SU-DHL-6 (cell line): ENCODE measurements around the gene TWNK.

Experiments
- H2AFZ ChIP-seq: fragments of 200-600 bp; sonication (generic); 2 replicates; pipeline ENCODE4 v1.6.1; 2014; ENCODE audit warnings: low read depth, mild to moderate bottlenecking, moderate library complexity, mixed read lengths, antibody characterized with exemption, low read length; ENCODE audit not compliant: severe bottlenecking
- H3F3A ChIP-seq: fragments of 200-600 bp; shearing (Covaris generic); 2 replicates; pipeline ENCODE4 v1.6.0; 2016; ENCODE audit warnings: antibody characterized with exemption, mild to moderate bottlenecking; ENCODE audit not compliant: insufficient read depth
- H3K27ac ChIP-seq: fragments of 200-600 bp; sonication (generic); 2 replicates; pipeline ENCODE4 v1.5.1; 2016; ENCODE audit warnings: low read depth, mild to moderate bottlenecking, low read length, moderate library complexity, mixed read lengths
- H3K27me3 ChIP-seq: fragments of 200-600 bp; sonication (generic), shearing (Covaris generic); 2 replicates; pipeline ENCODE4 v1.6.0; 2014; ENCODE audit warnings: mild to moderate bottlenecking, low read length
- H3K36me3 ChIP-seq: fragments of 200-600 bp; sonication (generic); 2 replicates; pipeline ENCODE4 v1.6.1; 2014; ENCODE audit warnings: mild to moderate bottlenecking, low read length, mixed read lengths
- H3K4me2 ChIP-seq: fragments of 300-600, 200-600 bp; shearing (Covaris generic), sonication (generic); 2 replicates; pipeline ENCODE4 v1.6.0; 2014; ENCODE audit warnings: low read length, low read depth, mild to moderate bottlenecking; ENCODE audit not compliant: poor library complexity, severe bottlenecking
- H3K4me3 ChIP-seq: fragments of 200-600 bp; sonication (generic); 2 replicates; pipeline ENCODE4 v1.5.1; 2014; ENCODE audit warnings: antibody characterized with exemption, low read length, mild to moderate bottlenecking, mixed read lengths; ENCODE audit not compliant: insufficient read depth, poor library complexity, severe bottlenecking
- H3K79me2 ChIP-seq: fragments of 200-600 bp; sonication (generic); 2 replicates; pipeline ENCODE4 v1.6.1; 2014; ENCODE audit warnings: mild to moderate bottlenecking, low read length, moderate library complexity; ENCODE audit not compliant: insufficient read depth
- H3K9ac ChIP-seq: fragments of 200-600 bp; sonication (generic); 2 replicates; pipeline ENCODE4 v1.7.0; 2014; ENCODE audit warnings: mild to moderate bottlenecking, low read length
- H3K9me2 ChIP-seq: fragments of 200-600 bp; sonication (generic); replicated peaks from 2 replicates; pipeline ENCODE4 v1.6.1; 2014; ENCODE audit warnings: low read length; ENCODE audit not compliant: insufficient read depth
- H3K9me3 ChIP-seq: fragments of 200-600 bp; sonication (generic); 2 replicates; pipeline ENCODE4 v1.6.1; 2014; ENCODE audit warnings: low read length, mixed read lengths; ENCODE audit not compliant: insufficient read depth
- H4K20me1 ChIP-seq: fragments of 200-600 bp; sonication (generic); 2 replicates; pipeline ENCODE4 v1.6.1; 2014; ENCODE audit warnings: low read depth, mild to moderate bottlenecking, antibody characterized with exemption, low read length, moderate library complexity, mixed read lengths
- EZH2phosphoT487 ChIP-seq: fragments of 200-600 bp; sonication (generic), shearing (Covaris generic); conservative IDR thresholded peaks from 2 replicates; pipeline ENCODE4 v1.6.1; 2018; ENCODE audit warnings: mild to moderate bottlenecking, antibody characterized with exemption, low read length, moderate library complexity, mixed read lengths
- TF ChIP-seq, protein P1 (sequence below): fragments of 200-600 bp; sonication (generic); IDR thresholded peaks from one replicate; pipeline ENCODE4 v1.5.1; 2017; ENCODE audit warnings: antibody characterized with exemption, mild to moderate bottlenecking, low read length, moderate library complexity; ENCODE audit not compliant: insufficient read depth, poor library complexity, severe bottlenecking

TWNK gene

GRCh38 chr10:101006593-101007098 is 19.3 kb downstream of the TWNK start:
- Histone ChIP-seq H3K9me3 (no peaks in the 10 kb centered on the region), H3K9me2 (no peaks in the 10 kb centered on the region), H4K20me1 (no peaks in the 10 kb centered on the region), H3K27me3 (no peaks in the 10 kb centered on the region), H3K36me3 (no peaks in the 10 kb centered on the region), H3F3A (no peaks in the 10 kb centered on the region), H3K4me2 (no peak overlapping the region), H3K4me3 (no peak overlapping the region), H2AFZ (no peak overlapping the region), H3K27ac (no peak overlapping the region), H3K9ac (no peak overlapping the region), H3K79me2 (no peaks in the 10 kb centered on the region)
- TF ChIP-seq EZH2phosphoT487: no peak
- TF ChIP-seq, protein P1, sequence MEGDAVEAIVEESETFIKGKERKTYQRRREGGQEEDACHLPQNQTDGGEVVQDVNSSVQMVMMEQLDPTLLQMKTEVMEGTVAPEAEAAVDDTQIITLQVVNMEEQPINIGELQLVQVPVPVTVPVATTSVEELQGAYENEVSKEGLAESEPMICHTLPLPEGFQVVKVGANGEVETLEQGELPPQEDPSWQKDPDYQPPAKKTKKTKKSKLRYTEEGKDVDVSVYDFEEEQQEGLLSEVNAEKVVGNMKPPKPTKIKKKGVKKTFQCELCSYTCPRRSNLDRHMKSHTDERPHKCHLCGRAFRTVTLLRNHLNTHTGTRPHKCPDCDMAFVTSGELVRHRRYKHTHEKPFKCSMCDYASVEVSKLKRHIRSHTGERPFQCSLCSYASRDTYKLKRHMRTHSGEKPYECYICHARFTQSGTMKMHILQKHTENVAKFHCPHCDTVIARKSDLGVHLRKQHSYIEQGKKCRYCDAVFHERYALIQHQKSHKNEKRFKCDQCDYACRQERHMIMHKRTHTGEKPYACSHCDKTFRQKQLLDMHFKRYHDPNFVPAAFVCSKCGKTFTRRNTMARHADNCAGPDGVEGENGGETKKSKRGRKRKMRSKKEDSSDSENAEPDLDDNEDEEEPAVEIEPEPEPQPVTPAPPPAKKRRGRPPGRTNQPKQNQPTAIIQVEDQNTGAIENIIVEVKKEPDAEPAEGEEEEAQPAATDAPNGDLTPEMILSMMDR: no peak

DNA sequence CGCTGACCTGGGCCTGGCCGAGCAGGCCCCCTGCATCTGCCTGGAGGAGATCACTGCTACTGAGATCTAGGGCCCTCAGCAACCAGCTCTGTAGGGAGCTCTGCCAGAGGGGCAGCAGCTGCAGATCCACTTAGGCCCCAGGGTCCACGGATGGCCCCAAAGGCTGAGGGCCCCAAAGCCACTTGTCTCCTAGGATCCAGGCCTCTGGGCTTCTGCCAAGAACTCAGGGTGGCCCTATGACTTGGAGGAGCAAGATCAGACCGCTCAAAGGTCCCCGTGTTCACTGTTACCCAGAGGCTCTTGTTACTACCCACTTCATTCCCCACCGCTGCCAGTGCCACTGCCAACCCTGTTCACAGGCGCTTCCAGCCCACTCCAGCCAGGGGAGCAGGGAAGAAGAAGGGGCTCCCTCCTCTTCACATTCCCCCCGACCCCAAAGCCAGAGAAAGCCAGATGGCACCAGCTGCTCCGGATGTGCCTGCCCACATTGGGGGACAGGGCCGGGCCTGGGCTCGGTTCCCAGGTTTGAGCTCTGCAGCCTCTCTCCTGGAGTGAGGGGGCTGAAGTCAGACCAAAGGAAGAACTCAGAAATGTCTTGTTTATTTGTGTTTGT is 19.9 kb downstream of the TWNK start:
- H4K20me1 ChIP-seq: no peaks in the 10 kb centered on the region
- H3K9me2 ChIP-seq: no peaks in the 10 kb centered on the region
- no peak overlapping the region for H3K27ac ChIP-seq
- no peak overlapping the region for H2AFZ ChIP-seq
- no peaks in the 10 kb centered on the region for H3K79me2 ChIP-seq
- H3F3A ChIP-seq: no peaks in the 10 kb centered on the region
- H3K4me2 ChIP-seq: no peak overlapping the region
- no peaks in the 10 kb centered on the region for H3K36me3 ChIP-seq
- no peaks in the 10 kb centered on the region for H3K27me3 ChIP-seq
- no peak overlapping the region for H3K4me3 ChIP-seq
- TF ChIP-seq, protein P1: no peak
- TF ChIP-seq EZH2phosphoT487: no peak
- H3K9ac ChIP-seq: no peak overlapping the region
- no peaks in the 10 kb centered on the region for H3K9me3 ChIP-seq

GRCh38 chr10:101007915-101008822 is 20.8 kb downstream of the TWNK start:
- H3K4me3 ChIP-seq: no peak overlapping the region
- H4K20me1 ChIP-seq: no peaks in the 10 kb centered on the region
- H3K36me3 ChIP-seq: no peaks in the 10 kb centered on the region
- H3F3A ChIP-seq: no peaks in the 10 kb centered on the region
- no peaks in the 10 kb centered on the region for H3K27me3 ChIP-seq
- H2AFZ ChIP-seq: no peak overlapping the region
- H3K79me2 ChIP-seq: no peaks in the 10 kb centered on the region
- no peak for TF ChIP-seq EZH2phosphoT487
- no peaks in the 10 kb centered on the region for H3K9me3 ChIP-seq
- H3K27ac ChIP-seq: no peak overlapping the region
- H3K4me2 ChIP-seq: no peak overlapping the region
- H3K9ac ChIP-seq: no peak overlapping the region
- no peaks in the 10 kb centered on the region for H3K9me2 ChIP-seq
